Spleen (tissue), 7 donors: ENCODE results near the gene GPHN.

Experiments used
- POLR2A ChIP-seq, 3 donors: fragments of 450-650 bp; IDR thresholded peaks; one replicate each; pipeline ENCODE4 v1.5.1; 2017; ENCODE audit warnings: antibody characterized with exemption in 3 of 3, mild to moderate bottlenecking in 1 of 3
- TF ChIP-seq, protein P1 (sequence below), 11 experiments: fragments of 200-600 bp in 7 of 11; fragments of 450-650 bp in 4 of 11; sonication (generic) in 4 of 11; IDR thresholded peaks in 8 of 11; conservative IDR thresholded peaks in 3 of 11; 1 replicate in 7 of 11; 2 replicates in 4 of 11; pipeline versions ENCODE4 v1.4.0 to v1.8.0; 2016 to 2021; ENCODE audit warnings: antibody characterized with exemption in 11 of 11, inconsistent platforms in 4 of 11, mild to moderate bottlenecking in 1 of 11
- donor health status: DM: no; HTN: no; CAD: no; lungs with moderate emphysema.
- donor health status: DM: no; HTN: no; CAD: no.
- donor health status: DM: no; HTN: no; CAD: no.

DNA sequence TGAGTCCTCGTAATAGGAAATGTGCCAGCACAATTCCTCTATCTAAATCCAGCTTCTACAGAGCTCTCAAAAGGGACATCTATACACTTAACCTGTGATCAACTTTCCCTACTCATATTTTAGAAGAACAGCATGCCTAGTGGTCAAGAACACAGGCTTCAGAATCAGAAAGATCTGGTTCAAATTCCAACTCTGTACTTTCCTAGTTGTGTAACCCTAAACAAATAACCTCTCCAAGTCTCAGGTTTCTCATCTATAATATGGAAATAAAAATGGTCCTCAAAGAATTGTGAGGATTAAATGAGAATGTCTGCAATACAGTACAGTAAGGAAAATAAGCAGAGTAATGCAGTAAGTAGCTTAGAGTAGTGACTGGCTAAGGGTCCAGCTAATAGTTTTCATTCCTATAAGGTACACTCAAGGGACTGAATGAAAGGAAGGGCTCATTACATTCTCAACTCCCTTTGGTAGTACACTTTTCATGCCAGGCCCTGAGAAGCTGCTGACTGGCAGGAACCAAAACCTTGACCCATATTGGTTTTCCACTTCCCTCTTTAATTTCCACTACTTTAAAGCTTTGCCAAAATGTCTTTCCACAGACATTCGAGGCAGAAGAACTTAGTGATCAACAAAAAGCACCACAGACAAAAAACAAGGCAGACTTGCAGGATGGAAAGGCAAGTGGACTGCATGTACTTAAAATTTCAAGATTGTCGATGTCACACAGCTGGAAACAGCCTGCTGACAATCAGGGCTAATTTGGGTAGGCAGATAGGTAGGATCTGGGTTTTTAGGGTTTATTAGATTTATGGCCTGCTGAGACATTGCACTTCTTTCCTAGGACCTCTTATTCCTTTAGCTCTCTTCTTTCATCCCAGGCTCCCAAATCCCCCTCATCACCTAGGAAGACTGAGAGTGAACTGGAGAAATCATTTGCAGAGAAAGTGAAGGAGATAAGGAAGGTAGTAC, 17.5 kb upstream of the GPHN start:
- TF ChIP-seq POLR2A (IDR thresholded peaks at IDR 0.05), result no peak
- TF ChIP-seq, protein P1, sequence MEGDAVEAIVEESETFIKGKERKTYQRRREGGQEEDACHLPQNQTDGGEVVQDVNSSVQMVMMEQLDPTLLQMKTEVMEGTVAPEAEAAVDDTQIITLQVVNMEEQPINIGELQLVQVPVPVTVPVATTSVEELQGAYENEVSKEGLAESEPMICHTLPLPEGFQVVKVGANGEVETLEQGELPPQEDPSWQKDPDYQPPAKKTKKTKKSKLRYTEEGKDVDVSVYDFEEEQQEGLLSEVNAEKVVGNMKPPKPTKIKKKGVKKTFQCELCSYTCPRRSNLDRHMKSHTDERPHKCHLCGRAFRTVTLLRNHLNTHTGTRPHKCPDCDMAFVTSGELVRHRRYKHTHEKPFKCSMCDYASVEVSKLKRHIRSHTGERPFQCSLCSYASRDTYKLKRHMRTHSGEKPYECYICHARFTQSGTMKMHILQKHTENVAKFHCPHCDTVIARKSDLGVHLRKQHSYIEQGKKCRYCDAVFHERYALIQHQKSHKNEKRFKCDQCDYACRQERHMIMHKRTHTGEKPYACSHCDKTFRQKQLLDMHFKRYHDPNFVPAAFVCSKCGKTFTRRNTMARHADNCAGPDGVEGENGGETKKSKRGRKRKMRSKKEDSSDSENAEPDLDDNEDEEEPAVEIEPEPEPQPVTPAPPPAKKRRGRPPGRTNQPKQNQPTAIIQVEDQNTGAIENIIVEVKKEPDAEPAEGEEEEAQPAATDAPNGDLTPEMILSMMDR (IDR thresholded peaks at IDR 0.05 in 8 of 11, conservative IDR thresholded peaks at IDR 0.05 in 3 of 11), result no peak
